HepG2 (cell line): ENCODE results near the gene GPR61. TPM values are rescaled to one million over a fixed set of nuclear protein-coding genes. Genes with fewer than 3 reads are reported as not detected.
A peak's percentile ranks its signal among the peaks of the same experiment; 100 is the strongest.

Experiments
- ARNTL ChIP-seq: sonication (generic); formaldehyde crosslinking; IDR thresholded peaks from 2 replicates; pipeline ENCODE4 v1.4.0; 2020; ENCODE audit warnings: mild to moderate bottlenecking, missing genetic modification reagents
- GTF2F1 ChIP-seq: fragments of 150-350 bp; IDR thresholded peaks from 2 replicates; pipeline ENCODE4 v1.6.1; 2014; ENCODE audit warnings: low read length
- HDAC2 ChIP-seq: sonication (generic); formaldehyde crosslinking; IDR thresholded peaks from 2 replicates; pipeline ENCODE4 v1.4.0; 2020; ENCODE audit warnings: missing genetic modification reagents
- JUND ChIP-seq: sonication (generic); formaldehyde crosslinking; IDR thresholded peaks from 2 replicates; pipeline ENCODE4 v1.8.0; 2022; ENCODE audit warnings: mild to moderate bottlenecking, missing genetic modification reagents
- MXI1 ChIP-seq: IDR thresholded peaks from 3 replicates; pipeline ENCODE4 v1.6.1; 2012; ENCODE audit warnings: low read depth, low read length, inconsistent platforms, borderline replicate concordance
- RFX5 ChIP-seq: IDR thresholded peaks from 2 replicates; pipeline ENCODE4 v1.6.1; 2011; ENCODE audit warnings: low read depth, low read length, improper control_type of control experiment
- SKI ChIP-seq: fragments of 450-650 bp; IDR thresholded peaks from one replicate; pipeline ENCODE4 v1.6.1; 2018; ENCODE audit warnings: mild to moderate bottlenecking; ENCODE audit not compliant: partially characterized antibody
- SSRP1 ChIP-seq: IDR thresholded peaks from 2 replicates; pipeline ENCODE4 v1.6.1; 2016; ENCODE audit warnings: control low read depth
- TOPORS ChIP-seq: sonication (generic); formaldehyde crosslinking; IDR thresholded peaks from 2 replicates; pipeline ENCODE4 v1.8.0; 2023; ENCODE audit warnings: mild to moderate bottlenecking, missing genetic modification reagents
- ZBTB33 ChIP-seq: sonication (generic); formaldehyde crosslinking; IDR thresholded peaks from 2 replicates; pipeline ENCODE4 v1.4.0; 2020; ENCODE audit warnings: missing genetic modification reagents
- ZNF841 ChIP-seq: sonication (generic); formaldehyde crosslinking; IDR thresholded peaks from 2 replicates; pipeline ENCODE4 v1.8.1; 2023; ENCODE audit warnings: missing genetic modification reagents, borderline replicate concordance
- polyA plus RNA-seq, 8 experiments: library from polyadenylated mRNA; depleted of rRNA in 3 of 8; stranded (reverse) in 7 of 8; unstranded in 1 of 8; fragments of >200 nt; fragmentation: Illumina TruSeq in 4 of 8; extraction: Trizol in 4 of 8; gene quantifications; 2 replicates each; pipeline versions ENCODE4 v1.2.1 to v1.2.3, GENCODE V29; 2011 to 2016; ENCODE audit warnings: low read depth in 4 of 8, missing spikeins in 1 of 8, mixed read lengths in 1 of 8; ENCODE audit not compliant: insufficient read depth in 1 of 8
- total RNA-seq, 5 experiments: library from RNA; depleted of rRNA; stranded (reverse); fragments of >200 nt; fragmentation: Illumina TruSeq; extraction: Trizol; gene quantifications; 2 replicates each; pipeline ENCODE4 v1.2.3, GENCODE V29; 2016; ENCODE audit warnings: low read depth in 1 of 5
- TF ChIP-seq, protein P1 (sequence below): sonication (generic); formaldehyde crosslinking; IDR thresholded peaks from 2 replicates; pipeline ENCODE4 v1.4.0; 2020; ENCODE audit warnings: mild to moderate bottlenecking, missing genetic modification reagents
- TF ChIP-seq, protein P2 (sequence below): sonication (generic); formaldehyde crosslinking; IDR thresholded peaks from 2 replicates; pipeline ENCODE4 v1.4.0; 2020; ENCODE audit warnings: missing genetic modification reagents

GPR61 gene
- total and polyA plus RNA-seq, 2 of the 13 experiments (the other 11 are each of a cell fraction or from before 2014, with no cell fraction given): not detected

- TF ChIP-seq, protein P1, sequence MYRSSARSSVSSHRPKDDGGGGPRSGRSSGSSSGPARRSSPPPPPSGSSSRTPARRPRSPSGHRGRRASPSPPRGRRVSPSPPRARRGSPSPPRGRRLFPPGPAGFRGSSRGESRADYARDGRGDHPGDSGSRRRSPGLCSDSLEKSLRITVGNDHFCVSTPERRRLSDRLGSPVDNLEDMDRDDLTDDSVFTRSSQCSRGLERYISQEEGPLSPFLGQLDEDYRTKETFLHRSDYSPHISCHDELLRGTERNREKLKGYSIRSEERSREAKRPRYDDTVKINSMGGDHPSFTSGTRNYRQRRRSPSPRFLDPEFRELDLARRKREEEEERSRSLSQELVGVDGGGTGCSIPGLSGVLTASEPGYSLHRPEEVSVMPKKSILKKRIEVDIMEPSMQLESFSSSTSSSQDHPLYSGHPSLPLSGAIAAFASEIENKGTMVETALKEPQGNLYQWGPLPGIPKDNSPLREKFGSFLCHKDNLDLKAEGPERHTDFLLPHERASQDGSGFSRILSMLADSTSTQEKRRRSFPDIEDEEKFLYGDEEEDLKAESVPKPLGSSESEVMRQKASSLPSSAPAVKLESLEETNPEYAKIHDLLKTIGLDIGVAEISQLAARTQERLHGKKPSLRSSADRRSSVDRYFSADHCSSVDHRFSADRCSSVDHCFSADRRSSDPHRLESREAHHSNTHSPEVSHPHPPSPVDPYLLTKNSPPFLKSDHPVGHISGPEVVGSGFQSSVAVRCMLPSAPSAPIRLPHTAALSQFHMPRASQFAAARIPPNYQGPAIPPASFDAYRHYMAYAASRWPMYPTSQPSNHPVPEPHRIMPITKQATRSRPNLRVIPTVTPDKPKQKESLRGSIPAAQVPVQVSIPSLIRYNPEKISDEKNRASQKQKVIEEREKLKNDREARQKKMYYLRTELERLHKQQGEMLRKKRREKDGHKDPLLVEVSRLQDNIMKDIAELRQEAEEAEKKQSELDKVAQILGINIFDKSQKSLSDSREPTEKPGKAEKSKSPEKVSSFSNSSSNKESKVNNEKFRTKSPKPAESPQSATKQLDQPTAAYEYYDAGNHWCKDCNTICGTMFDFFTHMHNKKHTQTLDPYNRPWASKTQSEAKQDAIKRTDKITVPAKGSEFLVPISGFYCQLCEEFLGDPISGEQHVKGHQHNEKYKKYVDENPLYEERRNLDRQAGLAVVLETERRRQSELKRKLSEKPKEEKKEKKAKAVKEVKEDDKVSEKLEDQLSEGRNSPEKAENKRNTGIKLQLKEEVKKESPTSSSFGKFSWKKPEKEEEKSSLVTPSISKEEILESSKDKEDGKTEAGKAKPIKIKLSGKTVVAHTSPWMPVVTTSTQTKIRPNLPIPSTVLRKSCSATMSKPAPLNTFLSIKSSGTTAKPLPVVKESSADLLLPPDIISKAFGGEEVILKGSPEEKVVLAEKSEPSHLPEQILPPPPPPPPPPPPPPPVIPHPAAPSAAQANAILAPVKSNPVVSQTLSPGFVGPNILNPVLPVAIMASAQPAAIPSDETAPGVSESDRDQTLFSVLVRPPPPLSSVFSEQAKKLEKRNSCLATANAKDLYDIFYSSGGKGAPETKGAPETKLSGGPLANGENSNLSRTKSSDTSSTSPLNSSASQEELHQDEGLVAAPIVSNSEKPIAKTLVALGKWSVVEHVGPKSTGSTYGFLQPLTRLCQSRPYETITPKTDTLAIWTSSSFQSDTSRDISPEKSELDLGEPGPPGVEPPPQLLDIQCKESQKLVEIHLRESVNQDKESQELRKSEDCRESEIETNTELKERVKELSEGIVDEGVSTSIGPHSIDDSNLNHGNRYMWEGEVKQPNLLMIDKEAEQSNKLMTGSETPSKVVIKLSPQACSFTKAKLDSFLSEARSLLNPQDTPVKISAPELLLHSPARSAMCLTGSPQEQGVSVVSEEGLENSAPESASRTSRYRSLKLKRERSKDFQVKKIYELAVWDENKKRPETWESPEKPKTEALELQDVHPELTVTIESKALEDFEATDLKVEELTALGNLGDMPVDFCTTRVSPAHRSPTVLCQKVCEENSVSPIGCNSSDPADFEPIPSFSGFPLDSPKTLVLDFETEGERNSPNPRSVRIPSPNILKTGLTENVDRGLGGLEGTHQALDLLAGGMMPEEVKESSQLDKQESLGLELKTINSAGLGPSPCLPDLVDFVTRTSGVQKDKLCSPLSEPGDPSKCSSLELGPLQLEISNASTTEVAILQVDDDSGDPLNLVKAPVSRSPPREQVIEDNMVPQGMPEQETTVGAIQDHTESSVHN (CRISPR knock-in tag): no peak
- TF ChIP-seq TOPORS (peak; percentile 78), ZNF841 (CRISPR knock-in tag) (no peak), MXI1 (peak; percentile 68; the same call in 1 of the 3 replicates), ARNTL (CRISPR knock-in tag) (0 out of 2 replicates have a peak, but pooled peaks have one; percentile 41), ZBTB33 (CRISPR knock-in tag) (0 out of 2 replicates have a peak, but pooled peaks have one; percentile 16), JUND (CRISPR knock-in tag) (peak; percentile 50; the same call in 1 of the 2 replicates), HDAC2 (CRISPR knock-in tag) (peak; percentile 12; the same call in 1 of the 2 replicates), RFX5 (no peak), GTF2F1 (no peak), SSRP1 (CRISPR knock-in tag) (no peak), SKI (peak; percentile 19)
- TF ChIP-seq, protein P2, sequence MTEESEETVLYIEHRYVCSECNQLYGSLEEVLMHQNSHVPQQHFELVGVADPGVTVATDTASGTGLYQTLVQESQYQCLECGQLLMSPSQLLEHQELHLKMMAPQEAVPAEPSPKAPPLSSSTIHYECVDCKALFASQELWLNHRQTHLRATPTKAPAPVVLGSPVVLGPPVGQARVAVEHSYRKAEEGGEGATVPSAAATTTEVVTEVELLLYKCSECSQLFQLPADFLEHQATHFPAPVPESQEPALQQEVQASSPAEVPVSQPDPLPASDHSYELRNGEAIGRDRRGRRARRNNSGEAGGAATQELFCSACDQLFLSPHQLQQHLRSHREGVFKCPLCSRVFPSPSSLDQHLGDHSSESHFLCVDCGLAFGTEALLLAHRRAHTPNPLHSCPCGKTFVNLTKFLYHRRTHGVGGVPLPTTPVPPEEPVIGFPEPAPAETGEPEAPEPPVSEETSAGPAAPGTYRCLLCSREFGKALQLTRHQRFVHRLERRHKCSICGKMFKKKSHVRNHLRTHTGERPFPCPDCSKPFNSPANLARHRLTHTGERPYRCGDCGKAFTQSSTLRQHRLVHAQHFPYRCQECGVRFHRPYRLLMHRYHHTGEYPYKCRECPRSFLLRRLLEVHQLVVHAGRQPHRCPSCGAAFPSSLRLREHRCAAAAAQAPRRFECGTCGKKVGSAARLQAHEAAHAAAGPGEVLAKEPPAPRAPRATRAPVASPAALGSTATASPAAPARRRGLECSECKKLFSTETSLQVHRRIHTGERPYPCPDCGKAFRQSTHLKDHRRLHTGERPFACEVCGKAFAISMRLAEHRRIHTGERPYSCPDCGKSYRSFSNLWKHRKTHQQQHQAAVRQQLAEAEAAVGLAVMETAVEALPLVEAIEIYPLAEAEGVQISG (CRISPR knock-in tag): peak; percentile 93
Measured at GRCh38 chr1:109548321-109549267, 8.9 kb downstream of the GPR61 start, which contains the start of gene GNAI3 (continued).
